Stimulated activated naive B cell treated with anti-CD40 and anti-IgM and Interleukin-4, amounts not matched to agents 10 μg/mL and 1 μg/mL and 100 μg/mL, for 72 hours (primary cell): ENCODE data around the gene POFUT1.
"Not testable (repeated sequence)": the region's sequence is repeated elsewhere in the genome, so short reads cannot be mapped to it uniquely, and the experiment has no call there.

Experiments
- ATAC-seq, 2 donors: fragments of 150-1000 bp; cut with Tn5 transposase; replicated peaks; 2 replicates each; pipeline ENCODE4 v1.10.0; 2021; ENCODE audit warnings: moderate library complexity in 1 of 2
- DNase-seq: peaks from one replicate; pipeline ENCODE4 v3.0.0; 2021
- H3K27ac Mint-ChIP-seq: one replicate; pipeline ENCODE4 v1.8.0; 2022; ENCODE audit warnings: mild to moderate bottlenecking, mixed read lengths
- H3K27me3 Mint-ChIP-seq, 2 donors: one replicate each; pipeline ENCODE4 v1.8.0; 2022; ENCODE audit warnings: mixed read lengths in 2 of 2
- H3K36me3 Mint-ChIP-seq, 2 donors: one replicate each; pipeline ENCODE4 v1.8.0; 2022; ENCODE audit warnings: mixed read lengths in 2 of 2, mild to moderate bottlenecking in 1 of 2
- H3K4me1 Mint-ChIP-seq, 2 donors: one replicate each; pipeline ENCODE4 v1.8.0; 2022; ENCODE audit warnings: mixed read lengths in 2 of 2, mild to moderate bottlenecking in 1 of 2
- H3K4me3 Mint-ChIP-seq, 2 donors: one replicate each; pipeline ENCODE4 v1.8.0; 2022; ENCODE audit warnings: mild to moderate bottlenecking in 2 of 2, mixed read lengths in 2 of 2, moderate library complexity in 1 of 2
- H3K9me3 Mint-ChIP-seq, 2 donors: one replicate each; pipeline ENCODE4 v1.8.0; 2022; ENCODE audit warnings: mixed read lengths in 2 of 2, mild to moderate bottlenecking in 1 of 2

Gene POFUT1

GRCh38 chr20:32244150-32244823, 36.6 kb downstream of the POFUT1 start:
- H3K27ac Mint-ChIP-seq: peak overlapping the region; percentile 77
- no peak for DNase-seq
- H3K27me3 Mint-ChIP-seq: no peaks in the 10 kb centered on the region
- no peak overlapping the region for H3K4me3 Mint-ChIP-seq
- H3K4me1 Mint-ChIP-seq: peaks cover 10 to 16% of the 10 kb centered on the region in 2 donors
- no peak for ATAC-seq
- no peaks in the 10 kb centered on the region for H3K36me3 Mint-ChIP-seq
- no peaks in the 10 kb centered on the region for H3K9me3 Mint-ChIP-seq

GRCh38 chr20:32244959-32245358, 37.3 kb downstream of the POFUT1 start:
- no peaks in the 10 kb centered on the region for H3K27me3 Mint-ChIP-seq
- ATAC-seq: no peak
- H3K27ac Mint-ChIP-seq: peak overlapping the region; percentile 20

GRCh38 chr20:32246208-32246607, 38.5 kb downstream of the POFUT1 start:
- not testable (repeated sequence) for ATAC-seq, H3K9me3 Mint-ChIP-seq, H3K27me3 Mint-ChIP-seq, H3K36me3 Mint-ChIP-seq, H3K4me1 Mint-ChIP-seq, H3K27ac Mint-ChIP-seq, H3K4me3 Mint-ChIP-seq, DNase-seq

More at GRCh38 chr20:32244959-32245358, 37.3 kb downstream of the POFUT1 start:
- Mint-ChIP-seq H3K4me3 (no peak overlapping the region), H3K9me3 (no peaks in the 10 kb centered on the region), H3K4me1 (peaks cover 8 to 13% of the 10 kb centered on the region in 2 donors), H3K36me3 (no peaks in the 10 kb centered on the region)
- no peak for DNase-seq

GRCh38 chr20:32248043-32248442, 40.4 kb downstream of the POFUT1 start:
- Mint-ChIP-seq H3K4me3 (no peak overlapping the region), H3K9me3 (peaks cover 3 to 5% of the 10 kb centered on the region in 2 donors), H3K4me1 (peaks cover 16 to 25% of the 10 kb centered on the region in 2 donors), H3K36me3 (peaks cover 4 to 5% of the 10 kb centered on the region in 2 donors), H3K27me3 (no peaks in the 10 kb centered on the region), H3K27ac (no peak overlapping the region)
- no peak for ATAC-seq
- DNase-seq: no peak

GRCh38 chr20:32249030-32249738, 41.5 kb downstream of the POFUT1 start:
- DNase-seq: no peak
- peaks cover 21 to 25% of the 10 kb centered on the region in 2 donors for H3K4me1 Mint-ChIP-seq
- no peaks in the 10 kb centered on the region for H3K27me3 Mint-ChIP-seq
- H3K27ac Mint-ChIP-seq: no peak overlapping the region
- H3K4me3 Mint-ChIP-seq: no peak overlapping the region
- peak; percentile 46 to 51 for ATAC-seq
- H3K9me3 Mint-ChIP-seq: peaks cover 5% of the 10 kb centered on the region in 2 donors
- H3K36me3 Mint-ChIP-seq: peaks cover 4 to 5% of the 10 kb centered on the region in 2 donors

- Mint-ChIP-seq H3K9me3 (peaks cover 5% of the 10 kb centered on the region in 2 donors), H3K36me3 (peaks cover 4 to 5% of the 10 kb centered on the region in 2 donors), H3K4me3 (peak overlapping the region; percentile 3 to 21), H3K4me1 (peaks cover 21 to 26% of the 10 kb centered on the region in 2 donors), H3K27ac (peak overlapping the region; percentile 31), H3K27me3 (no peaks in the 10 kb centered on the region)
- no peak for DNase-seq
- peak in 1 of 2 donors; percentile 1 for ATAC-seq
These were observed 43.8 kb downstream of the POFUT1 start for GRCh38 chr20:32251470-32251869.

GRCh38 chr20:32252189-32252588, 44.5 kb downstream of the POFUT1 start:
- ATAC-seq: peak; percentile 85 to 88
- Mint-ChIP-seq H3K4me3 (peak overlapping the region; percentile 42 to 54), H3K27ac (peak overlapping the region; percentile 92), H3K4me1 (peaks cover 23 to 34% of the 10 kb centered on the region in 2 donors), H3K9me3 (peaks cover 5% of the 10 kb centered on the region in 2 donors), H3K27me3 (no peaks in the 10 kb centered on the region), H3K36me3 (peaks cover 4 to 5% of the 10 kb centered on the region in 2 donors)
- DNase-seq: peak; percentile 78

- not testable (repeated sequence) for H3K27ac Mint-ChIP-seq
These were observed 53.3 kb downstream of the POFUT1 start for GRCh38 chr20:32260973-32261372.

GRCh38 chr20:32261644-32262043, 54.0 kb downstream of the POFUT1 start:
- Mint-ChIP-seq H3K27me3 (no peaks in the 10 kb centered on the region), H3K4me3 (no peak overlapping the region), H3K9me3 (no peaks in the 10 kb centered on the region), H3K27ac (no peak overlapping the region), H3K4me1 (peaks cover 6 to 8% of the 10 kb centered on the region in 2 donors), H3K36me3 (no peaks in the 10 kb centered on the region)
- no peak for DNase-seq
- ATAC-seq: no peak

More at GRCh38 chr20:32260973-32261372, 53.3 kb downstream of the POFUT1 start:
- H3K9me3 Mint-ChIP-seq, H3K4me1 Mint-ChIP-seq, H3K36me3 Mint-ChIP-seq, ATAC-seq, DNase-seq, H3K4me3 Mint-ChIP-seq, H3K27me3 Mint-ChIP-seq: not testable (repeated sequence)

GRCh38 chr20:32263398-32263954, 55.8 kb downstream of the POFUT1 start:
- Mint-ChIP-seq H3K27me3 (no peaks in the 10 kb centered on the region), H3K36me3 (no peaks in the 10 kb centered on the region), H3K27ac (peak overlapping the region; percentile 7), H3K4me3 (no peak overlapping the region), H3K9me3 (no peaks in the 10 kb centered on the region), H3K4me1 (peaks cover 10 to 16% of the 10 kb centered on the region in 2 donors)
- DNase-seq: no peak
- no peak for ATAC-seq

GRCh38 chr20:32271620-32272019, 63.9 kb downstream of the POFUT1 start:
- no peak for ATAC-seq
- Mint-ChIP-seq H3K4me3 (no peak overlapping the region), H3K27ac (no peak overlapping the region), H3K4me1 (peaks cover 13 to 24% of the 10 kb centered on the region in 2 donors), H3K27me3 (no peaks in the 10 kb centered on the region), H3K9me3 (no peaks in the 10 kb centered on the region), H3K36me3 (no peaks in the 10 kb centered on the region)
- no peak for DNase-seq

GRCh38 chr20:32274359-32274758, 66.7 kb downstream of the POFUT1 start:
- peak overlapping the region; percentile 65 for H3K27ac Mint-ChIP-seq
- H3K4me3 Mint-ChIP-seq: no peak overlapping the region
- no peak for ATAC-seq
- DNase-seq: no peak
- H3K36me3 Mint-ChIP-seq: no peaks in the 10 kb centered on the region
- H3K27me3 Mint-ChIP-seq: no peaks in the 10 kb centered on the region
- H3K4me1 Mint-ChIP-seq: peaks cover 17 to 25% of the 10 kb centered on the region in 2 donors
- H3K9me3 Mint-ChIP-seq: no peaks in the 10 kb centered on the region

- not testable (repeated sequence) for H3K27me3 Mint-ChIP-seq, H3K4me3 Mint-ChIP-seq, DNase-seq, H3K27ac Mint-ChIP-seq, H3K36me3 Mint-ChIP-seq, ATAC-seq, H3K9me3 Mint-ChIP-seq
- peaks cover 17 to 25% of the 10 kb centered on the region in 2 donors for H3K4me1 Mint-ChIP-seq
These were observed 67.5 kb downstream of the POFUT1 start for GRCh38 chr20:32275163-32275562.

GRCh38 chr20:32277361-32278198, 69.9 kb downstream of the POFUT1 start, which contains the start of gene KIF3B:
Gene KIF3B, plus strand, starts transcription at chr20:32277651. Its CDS starts 32,127 bp downstream, at chr20:32309778.
- no peaks in the 10 kb centered on the region for H3K27me3 Mint-ChIP-seq
- H3K4me1 Mint-ChIP-seq: peaks cover 32 to 42% of the 10 kb centered on the region in 2 donors
- H3K9me3 Mint-ChIP-seq: no peaks in the 10 kb centered on the region
- peaks cover 8 to 16% of the 10 kb centered on the region in 2 donors for H3K36me3 Mint-ChIP-seq
- ATAC-seq: peak; percentile 80 to 87
- DNase-seq: peak; percentile 85
- H3K27ac Mint-ChIP-seq: peak within 1 kb of the TSS; percentile 95
- peak within 1 kb of the TSS; percentile 90 for H3K4me3 Mint-ChIP-seq
